BLaER1 (cell line): ENCODE measurements around the gene GIT2.
"Not testable (repeated sequence)": the region's sequence is repeated elsewhere in the genome, so short reads cannot be mapped to it uniquely, and the experiment has no call there.

Experiments used
- H3K27ac ChIP-seq: shearing (Covaris generic); formaldehyde crosslinking; 2 replicates; pipeline ENCODE4 v1.8.1; 2022
- H3K27me3 ChIP-seq: shearing (Covaris generic); formaldehyde crosslinking; 2 replicates; pipeline ENCODE4 v1.8.1; 2022
- H3K36me3 ChIP-seq: shearing (Covaris generic); formaldehyde crosslinking; 2 replicates; pipeline ENCODE4 v1.8.1; 2022
- H3K4me1 ChIP-seq: shearing (Covaris generic); formaldehyde crosslinking; 2 replicates; pipeline ENCODE4 v1.8.1; 2022
- H3K4me2 ChIP-seq: shearing (Covaris generic); formaldehyde crosslinking; 2 replicates; pipeline ENCODE4 v1.8.1; 2022
- H3K4me3 ChIP-seq: shearing (Covaris generic); formaldehyde crosslinking; 2 replicates; pipeline ENCODE4 v1.8.1; 2022
- H3K9ac ChIP-seq: shearing (Covaris generic); formaldehyde crosslinking; 2 replicates; pipeline ENCODE4 v1.8.1; 2022
- H3K9me3 ChIP-seq: shearing (Covaris generic); formaldehyde crosslinking; 2 replicates; pipeline ENCODE4 v1.8.1; 2022
- H4K20me1 ChIP-seq: shearing (Covaris generic); formaldehyde crosslinking; 2 replicates; pipeline ENCODE4 v1.8.1; 2022
- Cebpa-rat ChIP-seq: shearing (Covaris generic); IDR thresholded peaks from 2 replicates; pipeline ENCODE4 v1.8.1; 2022

GIT2 gene

DNA sequence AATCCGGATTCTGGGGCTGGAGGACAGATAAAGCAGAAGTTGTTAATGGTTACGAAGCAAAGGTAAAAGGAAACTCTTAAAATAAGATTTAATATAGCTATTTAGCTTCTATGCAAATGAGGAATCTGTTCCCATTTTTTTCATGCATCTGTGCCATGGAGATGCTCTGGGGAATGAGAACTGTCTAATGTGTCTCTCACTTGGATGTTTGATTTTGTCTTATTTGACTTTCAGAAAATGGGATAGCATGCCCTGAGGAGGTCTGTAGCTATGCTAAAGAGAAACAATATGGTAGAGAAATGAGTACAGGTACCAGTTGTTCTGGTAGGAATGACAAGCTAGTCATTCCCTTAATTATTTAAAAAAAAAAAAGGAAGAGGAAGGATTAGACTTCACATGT lies 27.9 kb upstream of the GIT2 start:
- H3K4me1 ChIP-seq = no peaks in the 10 kb centered on the region
- H4K20me1 ChIP-seq = no peaks in the 10 kb centered on the region; the same call in 1 of the 2 replicates
- H3K36me3 ChIP-seq = peaks cover 100% of the 10 kb centered on the region
- no peak overlapping the region for H3K27ac ChIP-seq
- H3K27me3 ChIP-seq = no peaks in the 10 kb centered on the region
- H3K4me2 ChIP-seq = no peak overlapping the region
- TF ChIP-seq Cebpa-rat = no peak
- H3K9ac ChIP-seq = no peak overlapping the region
- no peaks in the 10 kb centered on the region for H3K9me3 ChIP-seq
- H3K4me3 ChIP-seq = no peak overlapping the region

DNA sequence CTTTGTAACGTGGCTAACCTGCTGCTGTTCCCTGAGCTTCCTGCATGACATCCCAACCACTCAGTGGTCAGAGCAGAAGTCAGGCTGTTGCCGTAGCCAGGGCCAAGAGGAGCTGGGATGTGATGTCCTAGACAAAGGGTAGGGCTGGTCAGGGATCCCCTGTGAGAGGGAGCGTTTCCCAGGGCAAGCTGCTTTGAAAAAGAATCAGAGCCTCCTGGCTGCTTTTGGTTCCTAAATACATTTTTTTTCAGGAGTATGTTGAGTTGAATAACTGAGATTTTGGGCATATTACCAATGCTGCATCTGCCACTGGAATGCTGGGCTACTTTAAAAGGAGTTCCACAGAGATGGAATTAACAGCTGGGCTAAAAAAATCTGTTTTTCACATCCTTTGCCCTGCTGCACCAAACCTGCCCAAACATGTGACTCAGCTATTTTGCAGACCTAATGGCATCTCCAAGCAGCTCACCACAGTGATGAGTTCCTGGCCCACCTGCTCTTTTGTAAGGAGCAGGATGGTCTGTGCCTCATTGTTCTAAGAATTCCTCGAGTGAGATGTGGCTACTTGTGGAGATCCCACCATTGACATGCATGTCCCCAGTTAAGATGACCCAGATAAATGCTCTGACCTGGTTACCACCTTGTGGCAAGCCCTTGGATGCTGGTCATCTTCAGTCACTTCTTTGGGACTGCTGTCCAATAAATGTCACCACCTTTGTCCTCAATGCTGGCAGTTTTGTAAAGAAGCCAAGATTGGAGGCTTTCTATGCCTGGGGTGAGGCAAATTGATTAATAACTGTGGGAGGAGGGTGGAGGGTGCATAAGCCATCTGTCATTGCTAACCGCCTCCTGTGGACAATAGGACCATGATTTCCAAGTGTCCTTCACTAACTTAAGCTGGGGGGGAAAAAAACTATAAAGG lies 27.2 kb upstream of the GIT2 start:
- H4K20me1 ChIP-seq = no peaks in the 10 kb centered on the region; the same call in 1 of the 2 replicates
- H3K36me3 ChIP-seq = peaks cover 100% of the 10 kb centered on the region
- no peaks in the 10 kb centered on the region for H3K4me1 ChIP-seq
- no peak overlapping the region for H3K4me2 ChIP-seq
- H3K27me3 ChIP-seq = no peaks in the 10 kb centered on the region
- H3K9ac ChIP-seq = no peak overlapping the region
- H3K9me3 ChIP-seq = no peaks in the 10 kb centered on the region
- no peak overlapping the region for H3K27ac ChIP-seq
- no peak overlapping the region for H3K4me3 ChIP-seq
- TF ChIP-seq Cebpa-rat = no peak

DNA sequence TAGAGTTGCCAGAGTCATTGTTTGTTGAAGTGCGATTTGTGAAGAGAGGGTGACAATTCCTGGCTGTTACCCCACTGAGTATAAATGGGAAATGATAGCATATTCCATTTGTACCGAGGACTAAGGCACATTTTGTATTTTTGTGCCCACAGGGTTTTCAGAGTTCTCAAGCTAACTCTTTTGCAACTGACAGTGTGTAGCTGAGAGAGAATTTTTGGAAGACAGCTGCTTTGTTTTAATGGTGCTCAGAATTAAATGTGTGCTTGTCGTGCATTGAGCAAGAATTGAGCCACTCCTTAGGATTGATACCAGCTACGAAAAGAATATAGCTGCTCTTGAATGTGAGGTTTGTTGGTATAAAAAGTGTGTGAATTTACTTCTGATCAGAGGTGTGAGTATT lies 24.8 kb upstream of the GIT2 start:
- peaks cover 99% of the 10 kb centered on the region for H3K36me3 ChIP-seq

DNA sequence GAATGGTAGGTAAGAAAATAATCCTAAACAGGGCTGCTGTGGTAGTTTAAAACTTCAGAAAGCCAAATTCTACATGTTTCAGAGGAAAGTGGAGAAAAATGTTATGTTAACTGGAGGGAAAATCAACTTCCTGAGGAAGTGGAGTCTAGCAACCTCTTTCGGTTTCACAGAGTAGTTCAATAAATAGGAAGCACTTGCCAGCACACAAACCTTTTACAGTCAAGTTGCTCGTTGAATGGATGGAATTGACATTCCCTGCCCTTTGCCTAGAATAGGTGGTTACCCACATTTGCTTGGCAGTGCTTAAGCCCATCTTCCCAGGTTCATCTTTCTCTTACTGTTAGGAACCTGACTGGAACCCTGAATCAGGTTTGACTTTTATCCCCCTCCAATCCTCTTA lies 19.0 kb upstream of the GIT2 start:
- peaks cover 27% of the 10 kb centered on the region for H3K4me1 ChIP-seq
- H3K27ac ChIP-seq = peak overlapping the region; percentile 63
- peaks cover 5% of the 10 kb centered on the region; the same call in 1 of the 2 replicates for H4K20me1 ChIP-seq
- H3K9me3 ChIP-seq = no peaks in the 10 kb centered on the region
- H3K4me2 ChIP-seq = peak overlapping the region; percentile 51
- peaks cover 81% of the 10 kb centered on the region for H3K36me3 ChIP-seq
- no peak for TF ChIP-seq Cebpa-rat
- H3K4me3 ChIP-seq = no peak overlapping the region
- 0 out of 2 replicates have a peak overlapping the region, but pooled peaks have one; percentile 25 for H3K9ac ChIP-seq
- no peaks in the 10 kb centered on the region for H3K27me3 ChIP-seq

More for the DNA sequence above, 24.8 kb upstream of the GIT2 start:
- Histone ChIP-seq H3K9ac (no peak overlapping the region), H4K20me1 (no peaks in the 10 kb centered on the region; the same call in 1 of the 2 replicates), H3K4me1 (no peaks in the 10 kb centered on the region), H3K27ac (no peak overlapping the region), H3K4me2 (no peak overlapping the region), H3K4me3 (no peak overlapping the region), H3K27me3 (no peaks in the 10 kb centered on the region), H3K9me3 (no peaks in the 10 kb centered on the region)
- no peak for TF ChIP-seq Cebpa-rat

DNA sequence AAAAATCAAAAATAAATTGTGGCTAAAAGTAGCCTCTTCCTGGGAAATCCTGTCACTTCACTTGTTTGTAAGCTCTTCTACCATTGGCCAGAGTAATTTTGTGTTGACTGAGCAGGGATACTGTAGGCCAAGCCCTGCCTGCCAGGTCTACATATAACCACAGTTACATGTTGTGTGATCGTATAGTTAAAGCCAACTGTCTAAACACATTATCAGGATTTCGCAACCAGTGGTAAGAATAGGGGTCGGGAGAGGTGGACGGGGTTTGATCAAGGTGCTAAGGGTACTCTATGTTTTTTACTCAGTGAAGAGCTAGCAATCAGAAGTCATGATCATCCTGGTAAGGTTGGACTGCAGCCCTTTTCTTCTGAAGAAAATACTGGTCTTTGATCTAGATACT lies 16.5 kb upstream of the GIT2 start:
- peak; percentile 70; the same call in 1 of the 2 replicates for TF ChIP-seq Cebpa-rat
- Histone ChIP-seq H3K4me2 (0 out of 2 replicates have a peak overlapping the region, but pooled peaks have one; percentile 20), H3K9ac (no peak overlapping the region), H3K9me3 (no peaks in the 10 kb centered on the region), H3K27me3 (no peaks in the 10 kb centered on the region), H3K4me3 (no peak overlapping the region), H3K27ac (no peak overlapping the region), H4K20me1 (peaks cover 5% of the 10 kb centered on the region; the same call in 1 of the 2 replicates), H3K4me1 (peaks cover 27% of the 10 kb centered on the region), H3K36me3 (peaks cover 56% of the 10 kb centered on the region)

DNA sequence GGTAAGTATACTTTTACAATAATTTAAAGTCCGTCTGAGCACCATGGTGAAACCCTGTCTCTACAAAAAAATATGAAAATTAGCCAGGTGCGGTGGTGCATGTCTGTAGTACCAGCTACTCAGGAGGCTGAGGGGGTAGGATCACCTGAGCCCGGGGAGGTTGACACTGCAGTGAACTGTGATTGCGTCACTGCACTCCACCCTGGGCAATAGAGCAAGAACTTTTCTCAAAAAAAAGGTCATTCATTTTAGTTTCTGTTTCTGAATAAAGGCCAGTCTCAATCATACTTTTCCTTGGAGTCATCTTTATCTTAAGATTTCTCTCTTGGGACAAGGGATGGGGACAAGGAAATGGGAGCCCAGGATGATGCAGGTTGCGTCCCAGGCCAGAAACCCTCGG lies 16.0 kb upstream of the GIT2 start:
- H3K9me3 ChIP-seq = no peaks in the 10 kb centered on the region
- peaks cover 52% of the 10 kb centered on the region for H3K36me3 ChIP-seq
- H3K4me3 ChIP-seq = no peak overlapping the region
- no peak overlapping the region for H3K27ac ChIP-seq
- H3K9ac ChIP-seq = no peak overlapping the region
- H3K27me3 ChIP-seq = no peaks in the 10 kb centered on the region
- peaks cover 27% of the 10 kb centered on the region for H3K4me1 ChIP-seq
- peak; percentile 76 for TF ChIP-seq Cebpa-rat
- peaks cover 5% of the 10 kb centered on the region; the same call in 1 of the 2 replicates for H4K20me1 ChIP-seq
- peak overlapping the region; percentile 20; the same call in 1 of the 2 replicates for H3K4me2 ChIP-seq

DNA sequence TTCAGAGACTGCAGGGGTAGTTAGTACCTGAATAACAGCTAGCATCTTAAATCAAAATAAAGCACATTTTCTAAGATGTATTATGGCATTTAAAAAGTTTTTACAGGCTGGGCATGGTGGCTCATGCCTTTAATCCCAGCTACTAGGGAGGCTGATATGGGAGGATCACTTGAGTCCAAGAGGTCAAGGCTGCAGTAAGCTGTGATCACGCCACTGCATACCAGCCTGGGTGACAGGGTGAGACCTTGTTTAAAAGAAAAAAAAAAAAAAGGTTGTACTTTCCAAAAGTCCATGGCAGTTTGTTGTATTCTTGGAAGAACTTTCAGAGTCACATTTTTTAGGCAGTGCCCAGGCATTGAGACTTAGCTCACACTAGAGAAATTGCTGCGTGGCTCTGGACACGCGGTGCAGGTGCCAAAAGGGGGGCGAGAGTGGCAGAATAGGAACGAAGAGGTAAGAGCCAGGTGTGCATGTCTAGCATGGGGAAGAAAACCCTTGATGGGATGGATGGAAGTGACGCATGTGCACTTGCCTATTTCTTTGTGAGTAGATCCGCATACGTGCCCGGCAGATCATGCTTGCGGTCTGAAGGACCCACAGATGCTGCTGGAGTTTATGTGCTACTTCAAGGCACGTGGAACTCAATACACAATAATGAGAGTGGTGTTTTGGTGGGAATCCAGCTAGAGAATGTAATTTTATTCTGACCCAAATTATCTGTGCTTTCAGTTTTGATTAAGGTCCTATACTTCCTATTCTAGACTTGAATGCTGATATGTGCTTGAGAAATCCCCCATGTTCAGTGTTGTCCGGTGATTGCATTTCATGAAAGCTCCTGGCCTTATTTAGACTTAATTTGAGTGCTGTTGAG lies 14.9 kb upstream of the GIT2 start:
- H3K27me3 ChIP-seq = no peaks in the 10 kb centered on the region
- no peak overlapping the region for H3K4me2 ChIP-seq
- H3K36me3 ChIP-seq = peaks cover 41% of the 10 kb centered on the region
- no peaks in the 10 kb centered on the region for H3K9me3 ChIP-seq
- H3K4me3 ChIP-seq = no peak overlapping the region
- no peak overlapping the region for H3K9ac ChIP-seq
- peaks cover 27% of the 10 kb centered on the region for H3K4me1 ChIP-seq
- TF ChIP-seq Cebpa-rat = no peak
- no peak overlapping the region for H3K27ac ChIP-seq
- H4K20me1 ChIP-seq = peaks cover 9% of the 10 kb centered on the region; the same call in 1 of the 2 replicates

DNA sequence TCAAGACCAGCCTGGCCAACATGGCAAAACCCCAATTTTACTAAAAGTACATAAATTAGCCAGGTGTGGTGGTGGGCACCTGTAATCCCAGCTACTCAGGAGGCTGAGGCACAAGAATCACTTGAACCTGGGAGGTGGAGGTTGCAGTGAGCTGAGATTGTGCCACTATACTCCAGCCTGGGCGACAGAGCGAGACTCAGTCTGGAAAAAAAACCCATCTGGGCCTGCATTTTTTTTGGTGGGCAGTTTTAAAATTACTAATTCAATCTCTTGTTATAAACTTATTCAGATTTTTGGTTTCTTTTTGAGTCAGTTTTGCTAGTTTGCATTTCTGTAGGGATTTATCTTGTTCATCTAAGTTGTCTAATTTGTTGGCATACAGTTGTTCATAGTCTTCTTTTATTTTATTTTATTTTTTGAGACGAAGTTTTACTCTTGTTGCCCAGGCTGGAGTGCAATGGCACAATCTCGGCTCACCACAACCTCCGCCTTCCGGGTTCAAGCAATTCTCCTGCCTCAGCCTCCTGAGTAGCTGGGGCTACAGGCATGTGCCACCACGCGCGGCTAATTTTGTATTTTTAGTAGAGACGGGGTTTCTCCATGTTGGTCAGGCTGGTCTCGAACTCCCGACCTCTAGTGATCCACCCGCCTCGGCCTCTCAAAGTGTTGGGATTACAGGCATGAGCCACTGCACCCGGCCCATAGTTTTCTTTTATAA lies 12.7 kb upstream of the GIT2 start:
- not testable (repeated sequence) for H3K27me3 ChIP-seq, H3K4me2 ChIP-seq, H3K27ac ChIP-seq, H3K9me3 ChIP-seq, H3K9ac ChIP-seq, H3K4me3 ChIP-seq
- Histone ChIP-seq H3K4me1 (peaks cover 22% of the 10 kb centered on the region), H3K36me3 (peaks cover 21% of the 10 kb centered on the region), H4K20me1 (peaks cover 12% of the 10 kb centered on the region; the same call in 1 of the 2 replicates)

DNA sequence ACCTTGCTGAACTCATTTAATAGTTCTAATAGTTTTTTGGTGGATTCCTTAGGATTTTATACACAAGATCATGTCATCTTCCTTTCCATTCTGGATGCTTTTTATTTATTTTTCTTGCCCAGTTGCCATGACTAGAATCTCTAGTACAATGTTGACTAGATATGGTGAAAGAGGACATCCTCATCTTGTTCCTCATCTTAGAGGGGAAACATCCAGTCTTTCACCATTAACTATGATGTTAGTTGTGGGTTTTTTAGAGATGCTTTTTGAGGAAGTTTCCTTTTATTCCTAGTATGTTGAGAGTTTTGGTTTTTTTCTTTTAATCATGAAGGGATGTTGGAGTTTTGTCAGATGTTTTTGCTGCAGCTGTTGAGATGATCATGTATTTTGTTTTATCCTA lies 11.7 kb upstream of the GIT2 start:
- no peaks in the 10 kb centered on the region for H3K27me3 ChIP-seq
- no peak overlapping the region for H3K9ac ChIP-seq
- no peak overlapping the region for H3K27ac ChIP-seq
- no peaks in the 10 kb centered on the region for H3K9me3 ChIP-seq
- H3K4me2 ChIP-seq = no peak overlapping the region
- H3K36me3 ChIP-seq = peaks cover 21% of the 10 kb centered on the region
- H4K20me1 ChIP-seq = peaks cover 18% of the 10 kb centered on the region; the same call in 1 of the 2 replicates
- H3K4me1 ChIP-seq = peaks cover 22% of the 10 kb centered on the region
- no peak overlapping the region for H3K4me3 ChIP-seq
- no peak for TF ChIP-seq Cebpa-rat
